Stimulated activated CD4-positive, alpha-beta T cell treated with anti-CD3 and anti-CD28 coated beads, TNF-alpha, amount 100 ng/mL, for 4 hours (primary cell): ENCODE measurements around the gene DLG3.
"Not testable (repeated sequence)": the region's sequence is repeated elsewhere in the genome, so short reads cannot be mapped to it uniquely, and the experiment has no call there.

Experiments used
- DNase-seq, 3 experiments: peaks; one replicate each; pipeline ENCODE4 v3.0.0-alpha.2; 2020; ENCODE audit warnings: low read depth in 3 of 3

DLG3 gene

DNA sequence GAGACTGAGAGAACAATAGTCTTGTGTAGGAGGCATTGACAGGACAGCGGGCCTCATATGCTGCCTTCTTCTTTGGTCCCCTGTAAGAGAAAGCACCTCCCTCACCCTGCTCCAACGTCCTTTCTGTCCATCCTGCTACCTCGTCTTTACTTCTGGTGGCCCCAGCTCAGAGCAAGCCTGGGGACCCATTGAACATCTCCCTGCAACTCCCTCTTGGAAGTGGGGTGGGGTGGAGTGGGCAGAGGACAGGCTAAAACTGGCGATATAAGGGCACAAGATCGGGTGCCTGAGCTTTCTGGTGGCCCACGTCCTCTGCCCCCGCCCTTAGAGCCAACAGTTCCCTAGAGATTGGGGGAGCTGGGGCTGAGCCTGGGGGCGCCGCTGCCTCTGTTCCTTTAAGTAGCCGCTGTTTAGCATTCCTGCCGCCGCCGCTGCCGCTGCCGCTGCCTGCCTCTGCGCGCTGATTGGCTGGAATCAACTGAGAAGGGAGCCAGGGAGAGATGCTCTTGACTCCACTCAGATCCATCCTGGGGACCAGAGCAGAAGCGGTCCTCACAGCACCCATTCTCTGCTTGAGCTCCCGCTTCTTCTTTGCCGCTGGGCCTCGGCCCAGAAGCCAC is at the start of gene DLG3:
DLG3 (plus strand) TSS at position 510 of the 620 bp plus-strand sequence. CDS start 367 bp downstream, outside the sequence.
- no peak for DNase-seq

GRCh38 chrX:70398899-70399298 is 45.7 kb upstream of the DLG3 start:
- DNase-seq: no peak

DNA sequence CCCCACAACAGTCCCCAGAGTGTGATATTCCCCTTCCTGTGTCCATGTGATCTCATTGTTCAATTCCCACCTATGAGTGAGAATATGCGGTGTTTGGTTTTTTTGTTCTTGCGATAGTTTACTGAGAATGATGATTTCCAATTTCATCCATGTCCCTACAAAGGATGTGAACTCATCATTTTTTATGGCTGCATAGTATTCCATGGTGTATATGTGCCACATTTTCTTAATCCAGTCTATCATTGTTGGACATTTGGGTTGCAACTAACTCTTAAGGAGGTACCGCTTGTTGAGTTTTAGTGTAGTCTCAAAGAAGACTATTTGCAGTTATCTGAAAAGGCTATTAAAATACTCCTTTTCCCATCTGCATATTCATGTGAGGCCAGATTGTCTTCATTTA is 44.5 kb upstream of the DLG3 start:
- DNase-seq: not testable (repeated sequence)

DNA sequence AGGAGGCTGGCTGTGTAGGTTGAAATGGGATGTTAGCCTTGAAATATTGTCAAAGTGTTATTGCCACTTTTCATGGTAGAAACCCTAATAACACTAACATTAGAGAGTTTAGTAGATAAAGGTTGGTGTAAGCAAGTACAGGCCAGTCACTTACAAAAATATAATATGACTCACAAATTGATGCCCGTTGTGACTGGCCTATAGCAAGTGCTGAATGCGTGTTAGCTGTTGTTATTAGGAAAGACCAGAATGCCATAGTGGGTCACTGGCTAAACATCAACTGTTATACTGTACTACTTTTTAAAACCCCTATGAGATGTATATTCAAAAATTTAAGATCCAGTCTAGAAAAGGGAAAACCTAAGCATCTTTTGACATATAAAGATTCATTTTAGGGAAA is 41.9 kb upstream of the DLG3 start:
- DNase-seq: no peak

GRCh38 chrX:70405003-70405402 is 39.6 kb upstream of the DLG3 start:
- no peak for DNase-seq

DNA sequence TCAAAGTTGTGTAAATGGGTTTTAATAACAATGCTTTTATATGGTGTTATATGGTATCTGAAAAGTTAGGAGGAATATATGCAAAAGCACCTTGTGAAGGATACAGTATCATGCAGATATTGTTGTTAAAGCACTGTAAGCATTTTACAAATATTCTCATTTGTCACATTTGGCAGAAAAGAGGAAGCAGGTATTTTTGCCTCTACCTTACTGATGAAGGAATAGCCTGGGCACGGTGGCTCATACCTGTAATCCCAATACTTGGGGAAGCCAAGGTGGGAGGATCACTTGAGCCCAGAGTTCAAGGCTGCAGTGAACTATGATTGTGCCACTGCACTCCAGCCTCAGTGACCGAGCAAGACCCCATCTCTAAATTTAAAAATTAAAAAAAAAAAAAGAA is 33.7 kb upstream of the DLG3 start:
- DNase-seq: no peak

- DNase-seq: no peak
Observed at GRCh38 chrX:70411475-70411874, 33.2 kb upstream of the DLG3 start.

DNA sequence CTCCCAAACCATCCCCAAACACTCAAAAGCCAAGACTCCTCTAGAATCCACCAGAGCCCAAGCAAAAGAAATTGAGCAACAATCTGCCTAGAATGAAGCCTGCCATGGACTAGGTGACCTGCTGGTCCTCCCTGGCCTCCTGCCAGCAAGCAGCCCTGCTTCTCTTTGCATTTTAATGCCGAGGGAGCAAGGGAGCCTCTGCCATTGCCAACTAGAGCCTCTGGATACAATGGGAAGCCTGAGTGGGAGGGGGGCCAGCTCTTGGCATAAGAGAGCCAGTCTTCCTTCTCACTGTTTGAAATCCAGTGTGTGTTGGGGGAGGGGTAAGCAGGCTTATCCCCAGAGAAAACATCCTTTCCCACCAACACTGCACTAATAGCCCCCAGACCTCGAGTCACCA is 23.0 kb upstream of the DLG3 start:
- no peak for DNase-seq

DNA sequence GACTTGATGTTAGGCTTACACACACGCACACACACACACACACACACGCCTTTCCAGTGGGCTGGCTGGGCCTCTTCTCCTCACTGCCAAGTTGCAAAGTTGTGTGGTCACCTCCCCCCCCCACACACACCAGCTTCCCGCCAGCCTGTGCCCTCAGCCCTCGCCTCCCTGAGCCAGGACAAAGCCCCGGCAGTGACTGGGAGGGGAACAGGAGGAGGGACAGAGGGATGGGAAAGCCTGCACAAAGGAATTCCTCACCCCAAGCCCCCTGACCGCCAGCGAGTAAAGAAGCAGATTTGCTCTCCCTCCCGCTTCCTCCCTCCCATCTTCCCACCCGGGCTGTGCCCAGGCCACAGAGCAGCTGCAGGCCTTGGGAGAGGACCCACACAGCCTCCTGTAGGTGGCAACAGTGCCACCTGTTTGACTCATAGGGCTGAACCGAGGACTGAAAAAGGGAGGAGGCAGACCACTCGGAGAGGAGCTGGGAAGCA is 21.7 kb upstream of the DLG3 start, which contains the start of gene GDPD2:
GDPD2 (plus strand) TSS at position 464 of the 491 bp plus-strand sequence. CDS start 1,671 bp downstream, outside the sequence.
- no peak for DNase-seq

GRCh38 chrX:70423936-70424675 is 20.5 kb upstream of the DLG3 start:
- DNase-seq: no peak

DNA sequence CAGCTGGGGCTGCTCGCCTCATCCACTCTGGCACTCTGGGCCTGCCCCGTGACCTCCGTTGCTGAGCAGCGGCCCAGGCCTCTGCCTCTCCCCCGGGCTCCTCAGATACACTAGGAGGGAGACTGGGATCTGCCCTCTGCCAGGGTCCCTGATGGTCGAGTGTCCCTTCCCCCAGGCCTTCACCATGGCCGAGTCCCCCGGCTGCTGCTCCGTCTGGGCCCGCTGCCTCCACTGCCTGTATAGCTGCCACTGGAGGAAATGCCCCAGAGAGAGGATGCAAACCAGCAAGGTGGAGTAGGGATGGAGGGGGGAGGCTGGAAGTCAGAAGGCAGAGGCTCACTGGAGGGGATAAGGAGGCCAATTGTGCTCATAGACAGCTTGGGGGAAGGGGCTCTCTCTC is 19.8 kb upstream of the DLG3 start:
- DNase-seq: no peak

DNA sequence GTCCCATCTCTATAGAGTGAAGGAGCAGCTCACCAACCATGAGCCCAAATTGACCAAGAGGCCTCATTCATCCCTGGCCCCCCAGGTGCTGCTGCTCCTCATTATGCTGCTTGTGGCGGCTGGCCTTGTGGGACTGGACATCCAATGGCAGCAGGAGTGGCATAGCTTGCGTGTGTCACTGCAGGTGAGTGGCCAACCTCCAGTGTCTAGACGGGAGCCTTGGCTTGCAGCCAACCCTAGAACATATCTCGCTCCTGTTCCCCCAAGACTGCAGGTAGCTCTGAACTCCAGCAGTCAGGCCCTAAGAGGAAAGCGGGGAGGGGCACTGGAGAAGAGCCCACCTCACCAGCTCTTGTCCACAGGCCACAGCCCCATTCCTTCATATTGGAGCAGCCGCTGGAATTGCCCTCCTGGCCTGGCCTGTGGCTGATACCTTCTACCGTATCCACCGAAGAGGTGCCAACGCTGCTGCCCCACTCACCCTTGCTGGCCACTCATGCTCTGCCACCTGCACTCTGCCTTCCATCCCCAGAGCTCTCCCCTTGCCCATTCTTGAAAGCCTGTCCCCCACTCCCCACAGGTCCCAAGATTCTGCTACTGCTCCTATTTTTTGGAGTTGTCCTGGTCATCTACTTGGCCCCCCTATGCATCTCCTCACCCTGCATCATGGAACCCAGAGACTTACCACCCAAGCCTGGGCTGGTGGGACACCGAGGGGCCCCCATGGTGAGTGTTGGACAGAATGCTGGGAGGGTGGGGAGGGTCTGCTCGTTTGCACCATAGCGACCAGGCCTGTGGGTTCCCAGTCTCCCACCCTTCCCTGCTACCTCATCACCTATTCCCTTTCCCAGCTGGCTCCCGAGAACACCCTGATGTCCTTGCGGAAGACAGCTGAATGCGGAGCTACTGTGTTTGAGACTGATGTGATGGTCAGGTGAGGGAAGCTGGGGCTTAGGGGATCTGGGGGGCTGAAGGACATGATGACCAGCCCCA is 18.1 kb upstream of the DLG3 start:
- no peak for DNase-seq

GRCh38 chrX:70427365-70427764 is 17.3 kb upstream of the DLG3 start:
- no peak for DNase-seq

- no peak for DNase-seq
Observed at GRCh38 chrX:70429759-70430158, 14.9 kb upstream of the DLG3 start.

GRCh38 chrX:70432936-70433847 is 11.4 kb upstream of the DLG3 start:
- DNase-seq: no peak

GRCh38 chrX:70433848-70434351 is 10.7 kb upstream of the DLG3 start:
- peak; percentile 51 to 60 (median 54) for DNase-seq

- peak in 1 of 3 experiments; percentile 32 for DNase-seq
Observed at GRCh38 chrX:70434352-70434866, 10.2 kb upstream of the DLG3 start.

DNA sequence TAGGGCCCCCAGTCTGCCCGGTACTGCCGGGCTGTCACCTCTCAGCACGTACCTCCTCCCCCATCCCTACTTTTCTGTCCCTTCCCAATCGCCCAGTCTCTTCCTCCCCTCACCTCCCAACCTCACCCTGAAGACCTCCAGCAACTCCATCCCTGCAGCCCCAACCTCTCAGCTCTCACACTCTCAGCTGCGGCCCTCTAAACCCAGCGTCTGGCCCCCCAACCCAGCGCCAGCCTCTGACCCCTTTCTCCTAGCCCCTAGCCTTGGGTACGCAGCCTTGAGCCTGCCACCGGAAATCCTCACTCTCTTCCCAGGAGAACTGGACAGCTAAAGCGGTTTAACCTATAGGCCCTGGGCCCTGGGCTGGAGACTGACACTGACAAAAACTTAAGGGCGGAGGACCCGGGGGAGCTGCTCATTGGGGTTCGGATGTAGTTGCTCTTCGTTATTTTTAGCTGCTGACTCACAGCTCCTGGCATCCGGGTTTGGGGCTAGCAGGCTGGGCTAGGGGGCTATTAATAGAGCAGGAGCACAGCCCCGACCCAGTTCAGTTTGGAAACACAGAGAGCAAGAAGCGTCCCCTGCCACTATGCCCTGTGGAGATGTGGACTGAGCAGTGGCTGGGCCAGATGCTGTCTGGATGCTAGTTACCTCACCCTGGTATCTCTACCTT is 9.6 kb upstream of the DLG3 start:
- DNase-seq: no peak

DNA sequence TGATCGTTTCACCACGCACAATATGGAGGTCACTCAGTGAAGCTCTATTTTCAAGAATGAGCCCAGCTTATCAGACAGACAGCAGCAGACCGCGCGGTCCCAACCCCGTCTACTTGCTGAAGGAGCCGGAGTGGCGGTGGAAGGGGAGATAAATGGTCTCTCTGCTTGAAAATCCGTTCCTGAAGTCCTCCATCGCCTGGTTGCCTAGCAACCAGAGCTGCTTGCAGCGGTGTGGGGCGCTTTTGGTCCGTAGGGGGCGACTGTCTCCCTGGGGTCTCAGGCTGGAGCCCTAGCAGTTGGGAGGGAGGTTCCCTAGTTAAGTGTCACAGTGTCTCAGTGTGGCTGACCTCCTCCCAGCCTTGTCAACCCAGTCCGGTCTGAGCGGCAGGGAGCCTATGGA is 8.3 kb upstream of the DLG3 start:
- DNase-seq: no peak

- DNase-seq: no peak
Observed at GRCh38 chrX:70437011-70437410, 7.6 kb upstream of the DLG3 start.
